Measurements from ENCODE around the gene POPDC3. TPM values are rescaled to one million over a fixed set of nuclear protein-coding genes. Genes with fewer than 3 reads are reported as not detected.

The POPDC3 gene
- total RNA-seq, 1 experiment from 2014 or later: 3.8 TPM

GRCh38 chr6:105207524-105208269 is 27.9 kb upstream of the POPDC3 start:
- Mint-ChIP-seq H3K27me3 (ENCODE audit: unreplicated experiment) (no peaks in the 10 kb centered on the region), H3K9me3 (ENCODE audit: low read depth, unreplicated experiment) (peaks cover 4% of the 10 kb centered on the region), H3K27ac (ENCODE audit: unreplicated experiment) (no peak overlapping the region), H3K4me3 (ENCODE audit: low read depth, unreplicated experiment) (no peak overlapping the region), H3K36me3 (ENCODE audit: insufficient read depth, unreplicated experiment) (peaks cover 10% of the 10 kb centered on the region), H3K4me1 (ENCODE audit: low read depth, unreplicated experiment) (peaks cover 32% of the 10 kb centered on the region)
- BruUV-seq (replicated peaks): no TSS peak
- intact Hi-C loops (cut with micrococcal nuclease; ENCODE audit: unreplicated experiment): no loop called here
- CTCF ChIA-PET: interaction anchor here (0.7 kb wide), 1 partner anchor 78 kb away, joined by 3 read pairs; no protein-coding TSS in a partner anchor
- no peak for TF ChIP-seq CTCF (IDR thresholded peaks at IDR 0.05; ENCODE audit: unreplicated experiment)
- peak; percentile 23 for DNase-seq

- peaks cover under 1% of the 10 kb centered on the region for H3K36me3 Mint-ChIP-seq (ENCODE audit: insufficient read depth, unreplicated experiment)
- H3K27ac Mint-ChIP-seq (ENCODE audit: unreplicated experiment): no peak overlapping the region
- peaks cover 4% of the 10 kb centered on the region for H3K9me3 Mint-ChIP-seq (ENCODE audit: low read depth, unreplicated experiment)
- no peaks in the 10 kb centered on the region for H3K27me3 Mint-ChIP-seq (ENCODE audit: unreplicated experiment)
- no peak for TF ChIP-seq CTCF (IDR thresholded peaks at IDR 0.05; ENCODE audit: unreplicated experiment)
- peaks cover 11% of the 10 kb centered on the region for H3K4me1 Mint-ChIP-seq (ENCODE audit: low read depth, unreplicated experiment)
- intact Hi-C loops (cut with micrococcal nuclease; ENCODE audit: unreplicated experiment): no loop called here
- no TSS peak for BruUV-seq (replicated peaks)
- no peak overlapping the region for H3K4me3 Mint-ChIP-seq (ENCODE audit: low read depth, unreplicated experiment)
- CTCF ChIA-PET: interaction anchor here (1.2 kb wide), 1 partner anchor 87 kb away, joined by 4 read pairs; no protein-coding TSS in a partner anchor
- DNase-seq: no peak
Measured at GRCh38 chr6:105204768-105205167, 25.0 kb upstream of the POPDC3 start.

- Mint-ChIP-seq H3K36me3 (ENCODE audit: insufficient read depth, unreplicated experiment) (no peaks in the 10 kb centered on the region), H3K4me3 (ENCODE audit: low read depth, unreplicated experiment) (no peak overlapping the region), H3K9me3 (ENCODE audit: low read depth, unreplicated experiment) (peaks cover 4% of the 10 kb centered on the region), H3K27me3 (ENCODE audit: unreplicated experiment) (no peaks in the 10 kb centered on the region), H3K4me1 (ENCODE audit: low read depth, unreplicated experiment) (peaks cover 7% of the 10 kb centered on the region), H3K27ac (ENCODE audit: unreplicated experiment) (no peak overlapping the region)
- CTCF ChIA-PET: no interaction called here
- intact Hi-C loops (cut with micrococcal nuclease; ENCODE audit: unreplicated experiment): no loop called here
- TF ChIP-seq CTCF (IDR thresholded peaks at IDR 0.05; ENCODE audit: unreplicated experiment): no peak
- DNase-seq: no peak
- no TSS peak for BruUV-seq (replicated peaks)
Measured at GRCh38 chr6:105204331-105204730, 24.5 kb upstream of the POPDC3 start.

GRCh38 chr6:105202486-105202885 is 22.7 kb upstream of the POPDC3 start:
- no TSS peak for BruUV-seq (replicated peaks)
- DNase-seq: no peak
- H3K27me3 Mint-ChIP-seq (ENCODE audit: unreplicated experiment): no peaks in the 10 kb centered on the region
- CTCF ChIA-PET: no interaction called here
- no peaks in the 10 kb centered on the region for H3K4me1 Mint-ChIP-seq (ENCODE audit: low read depth, unreplicated experiment)
- H3K27ac Mint-ChIP-seq (ENCODE audit: unreplicated experiment): no peak overlapping the region
- no peak for TF ChIP-seq CTCF (IDR thresholded peaks at IDR 0.05; ENCODE audit: unreplicated experiment)
- H3K4me3 Mint-ChIP-seq (ENCODE audit: low read depth, unreplicated experiment): no peak overlapping the region
- H3K36me3 Mint-ChIP-seq (ENCODE audit: insufficient read depth, unreplicated experiment): no peaks in the 10 kb centered on the region
- H3K9me3 Mint-ChIP-seq (ENCODE audit: low read depth, unreplicated experiment): no peaks in the 10 kb centered on the region
- intact Hi-C loops (cut with micrococcal nuclease; ENCODE audit: unreplicated experiment): no loop called here

Data from Calu3 (cell line).